GM12892 (cell line): ENCODE measurements around the gene KRTAP9-8. TPM values are rescaled to one million over a fixed set of nuclear protein-coding genes. Genes with fewer than 3 reads are reported as not detected.
"Not testable (repeated sequence)": the region's sequence is repeated elsewhere in the genome, so short reads cannot be mapped to it uniquely, and the experiment has no call there.

Experiments used
- DNase-seq: peaks from one replicate; pipeline ENCODE4 v3.0.0; 2011; ENCODE audit not compliant: insufficient read length
- FAIRE-seq: peaks from 2 replicates; lab custom pipeline; 2011; peaks lifted over from hg19 to GRCh38; lab: Jason Lieb, UNC
- POLR2A ChIP-seq: IDR thresholded peaks from 2 replicates; pipeline ENCODE4 v1.6.1; 2011; ENCODE audit warnings: low read depth, low read length, control low read depth
- POLR2AphosphoS5 ChIP-seq: IDR thresholded peaks from 2 replicates; pipeline ENCODE4 v1.6.1; 2011; ENCODE audit warnings: low read depth, low read length, control low read depth
- TAF1 ChIP-seq: IDR thresholded peaks from 2 replicates; pipeline ENCODE4 v1.6.1; 2011; ENCODE audit warnings: low read depth, mild to moderate bottlenecking, control low read depth, low read length, borderline replicate concordance
- polyA plus RNA-seq: library from polyadenylated mRNA; unstranded; fragments of >200 nt; gene quantifications from one replicate; pipeline ENCODE4 v1.2.1, GENCODE V29; 2012; ENCODE audit warnings: missing spikeins, inconsistent platforms; ENCODE audit not compliant: missing spikeins

Gene KRTAP9-8
- polyA plus RNA-seq = not detected

GRCh38 chr17:41237949-41238437 lies at the start of gene KRTAP9-8:
KRTAP9-8 (plus strand) TSS chr17:41237999; CDS start chr17:41238052, 53 bp downstream.
- FAIRE-seq, DNase-seq: not testable (repeated sequence)

- FAIRE-seq, DNase-seq: not testable (repeated sequence)
Observed at GRCh38 chr17:41189837-41190318, 47.9 kb upstream of the KRTAP9-8 start, which contains the start of gene KRTAP9-1. KRTAP9-1 (plus strand) TSS chr17:41189887; CDS start chr17:41189887, 0 bp downstream.

GRCh38 chr17:41190328-41190727 lies 47.5 kb upstream of the KRTAP9-8 start:
- DNase-seq (no peak), FAIRE-seq (no peak)
- TF ChIP-seq POLR2AphosphoS5 (no peak), POLR2A (no peak), TAF1 (no peak)

GRCh38 chr17:41196068-41196467 lies 41.7 kb upstream of the KRTAP9-8 start:
- FAIRE-seq (no peak), DNase-seq (no peak)
- TF ChIP-seq TAF1 = no peak
- no peak for TF ChIP-seq POLR2A
- no peak for TF ChIP-seq POLR2AphosphoS5

GRCh38 chr17:41199421-41200078 lies 38.2 kb upstream of the KRTAP9-8 start:
- FAIRE-seq (no peak), DNase-seq (no peak)
- no peak for TF ChIP-seq TAF1
- TF ChIP-seq POLR2AphosphoS5 = no peak
- no peak for TF ChIP-seq POLR2A

- FAIRE-seq (no peak), DNase-seq (no peak)
- TF ChIP-seq POLR2A (no peak), POLR2AphosphoS5 (no peak), TAF1 (no peak)
Observed at GRCh38 chr17:41211845-41212466, 25.8 kb upstream of the KRTAP9-8 start.

GRCh38 chr17:41212524-41213169 lies 25.2 kb upstream of the KRTAP9-8 start:
- DNase-seq = no peak
- TF ChIP-seq POLR2A (no peak), TAF1 (no peak), POLR2AphosphoS5 (no peak)
- no peak for FAIRE-seq

- no peak for TF ChIP-seq POLR2AphosphoS5
- no peak for TF ChIP-seq POLR2A
- TF ChIP-seq TAF1 = no peak
- no peak for DNase-seq
- no peak for FAIRE-seq
Observed at GRCh38 chr17:41215681-41216080, 22.1 kb upstream of the KRTAP9-8 start.

- TF ChIP-seq POLR2A = no peak
- TF ChIP-seq TAF1 = no peak
- no peak for TF ChIP-seq POLR2AphosphoS5
- FAIRE-seq (no peak), DNase-seq (no peak)
Observed at GRCh38 chr17:41223821-41224220, 14.0 kb upstream of the KRTAP9-8 start.

GRCh38 chr17:41226051-41226450 lies 11.7 kb upstream of the KRTAP9-8 start:
- FAIRE-seq (no peak), DNase-seq (no peak)
- TF ChIP-seq TAF1 = no peak
- TF ChIP-seq POLR2AphosphoS5 = no peak
- TF ChIP-seq POLR2A = no peak

- not testable (repeated sequence) for DNase-seq, FAIRE-seq
Observed at GRCh38 chr17:41226598-41227095, 11.2 kb upstream of the KRTAP9-8 start, which contains the start of gene KRTAP9-2. KRTAP9-2 (plus strand) TSS chr17:41226648; CDS start chr17:41226655, 7 bp downstream.

- no peak for DNase-seq
- no peak for FAIRE-seq
- TF ChIP-seq POLR2AphosphoS5 (no peak), POLR2A (no peak)
Observed at GRCh38 chr17:41230094-41230493, 7.7 kb upstream of the KRTAP9-8 start.

- no peak for TF ChIP-seq POLR2AphosphoS5
- TF ChIP-seq POLR2A = no peak
- TF ChIP-seq TAF1 = no peak
- DNase-seq (no peak), FAIRE-seq (no peak)
Observed at GRCh38 chr17:41231731-41232130, 6.1 kb upstream of the KRTAP9-8 start.

GRCh38 chr17:41232399-41233105 lies 5.2 kb upstream of the KRTAP9-8 start, which contains the start of gene KRTAP9-3:
KRTAP9-3 (plus strand) TSS chr17:41232449; CDS start chr17:41232502, 53 bp downstream.
- FAIRE-seq = not testable (repeated sequence)

GRCh38 chr17:41237116-41237515 lies 683 bp upstream of the KRTAP9-8 start:
- not testable (repeated sequence) for FAIRE-seq, DNase-seq

More at GRCh38 chr17:41232399-41233105, 5.2 kb upstream of the KRTAP9-8 start, which contains the start of gene KRTAP9-3:
- DNase-seq = not testable (repeated sequence)

GRCh38 chr17:41246995-41247787 lies 9.4 kb downstream of the KRTAP9-8 start:
- not testable (repeated sequence) for FAIRE-seq, DNase-seq
